GM12873 (cell line): ENCODE measurements around the gene TANC1.

ENCODE experiments used
- TF ChIP-seq, protein P1 (sequence below): IDR thresholded peaks from 2 replicates; pipeline ENCODE4 v1.5.1; 2012; ENCODE audit warnings: low read depth, mild to moderate bottlenecking, moderate library complexity, low read length, control low read depth; ENCODE audit not compliant: insufficient read depth; ENCODE audit errors: missing control alignments

The TANC1 gene

DNA sequence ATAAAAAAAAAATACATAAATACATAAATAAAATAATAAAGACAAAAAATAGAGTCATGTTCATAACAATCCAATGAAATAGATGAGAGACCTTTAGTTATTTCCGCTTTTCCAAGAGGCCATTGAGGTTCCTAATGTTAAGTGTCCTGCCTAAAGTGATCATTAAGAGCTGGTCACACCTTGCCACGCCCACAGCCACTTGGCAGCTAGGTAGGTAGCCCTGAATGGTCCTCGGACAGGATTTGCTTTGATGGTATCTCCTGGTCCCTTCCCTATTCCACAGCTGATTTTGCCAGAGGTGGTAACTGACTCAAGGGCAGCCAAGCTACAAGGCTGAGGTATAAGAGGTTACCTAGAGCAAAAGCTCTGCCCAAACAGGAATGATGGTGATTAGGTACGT, 24.5 kb upstream of the TANC1 start:
- TF ChIP-seq, protein P1, sequence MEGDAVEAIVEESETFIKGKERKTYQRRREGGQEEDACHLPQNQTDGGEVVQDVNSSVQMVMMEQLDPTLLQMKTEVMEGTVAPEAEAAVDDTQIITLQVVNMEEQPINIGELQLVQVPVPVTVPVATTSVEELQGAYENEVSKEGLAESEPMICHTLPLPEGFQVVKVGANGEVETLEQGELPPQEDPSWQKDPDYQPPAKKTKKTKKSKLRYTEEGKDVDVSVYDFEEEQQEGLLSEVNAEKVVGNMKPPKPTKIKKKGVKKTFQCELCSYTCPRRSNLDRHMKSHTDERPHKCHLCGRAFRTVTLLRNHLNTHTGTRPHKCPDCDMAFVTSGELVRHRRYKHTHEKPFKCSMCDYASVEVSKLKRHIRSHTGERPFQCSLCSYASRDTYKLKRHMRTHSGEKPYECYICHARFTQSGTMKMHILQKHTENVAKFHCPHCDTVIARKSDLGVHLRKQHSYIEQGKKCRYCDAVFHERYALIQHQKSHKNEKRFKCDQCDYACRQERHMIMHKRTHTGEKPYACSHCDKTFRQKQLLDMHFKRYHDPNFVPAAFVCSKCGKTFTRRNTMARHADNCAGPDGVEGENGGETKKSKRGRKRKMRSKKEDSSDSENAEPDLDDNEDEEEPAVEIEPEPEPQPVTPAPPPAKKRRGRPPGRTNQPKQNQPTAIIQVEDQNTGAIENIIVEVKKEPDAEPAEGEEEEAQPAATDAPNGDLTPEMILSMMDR = no peak

DNA sequence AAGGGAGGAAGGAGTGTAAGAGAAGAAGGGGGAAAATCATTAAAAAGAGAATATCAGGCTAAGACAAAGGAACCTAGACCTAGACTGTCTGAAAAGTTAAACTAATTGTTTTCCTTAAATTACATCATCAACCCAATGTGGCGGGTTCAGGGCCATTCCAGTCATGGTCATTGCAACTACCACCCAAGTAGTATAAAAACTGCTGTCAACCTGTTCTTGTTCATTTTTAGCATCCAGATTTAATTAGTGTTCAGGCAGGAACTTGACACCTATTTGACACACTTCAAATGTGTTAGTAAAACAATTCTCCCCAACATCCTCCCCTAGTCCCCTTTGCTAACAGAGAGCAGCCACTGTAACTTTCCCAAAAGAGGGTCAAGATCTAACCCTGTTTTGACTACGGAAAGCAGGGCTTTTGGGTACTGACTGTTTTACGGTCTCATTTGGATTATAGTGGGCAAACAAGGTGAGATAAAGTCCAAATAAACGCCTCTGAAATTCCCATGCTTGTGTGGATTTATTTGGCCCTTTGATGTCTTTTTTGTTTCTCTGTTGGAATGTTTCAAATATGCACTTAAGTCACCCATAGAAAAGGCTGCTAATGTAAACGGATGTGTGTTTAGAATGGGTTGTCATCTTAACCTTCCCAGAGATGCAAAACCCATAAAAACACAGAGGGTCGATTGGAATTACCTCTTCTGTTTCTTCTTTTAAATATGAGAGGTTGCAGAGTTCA, 19.3 kb upstream of the TANC1 start:
- TF ChIP-seq, protein P1 = no peak

DNA sequence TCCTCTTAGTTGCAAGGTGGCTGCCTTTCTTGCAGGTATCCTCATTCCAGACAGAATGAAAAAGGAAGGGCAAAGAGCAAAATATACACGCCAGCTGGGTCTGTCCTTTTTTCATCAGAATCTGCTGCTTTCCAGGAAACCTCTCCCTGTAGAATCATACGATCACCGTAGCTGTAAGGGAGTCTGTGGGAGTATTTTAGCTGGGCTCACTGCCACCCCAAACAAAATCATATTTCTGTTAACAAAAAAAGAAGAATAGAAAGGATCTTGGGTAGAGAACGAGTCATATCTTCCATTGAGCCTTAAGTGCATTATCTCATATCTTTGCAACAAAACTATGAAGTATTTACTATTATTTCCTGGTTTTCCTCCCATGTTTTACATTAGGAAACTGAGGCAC, 15.0 kb upstream of the TANC1 start:
- TF ChIP-seq, protein P1 = no peak

DNA sequence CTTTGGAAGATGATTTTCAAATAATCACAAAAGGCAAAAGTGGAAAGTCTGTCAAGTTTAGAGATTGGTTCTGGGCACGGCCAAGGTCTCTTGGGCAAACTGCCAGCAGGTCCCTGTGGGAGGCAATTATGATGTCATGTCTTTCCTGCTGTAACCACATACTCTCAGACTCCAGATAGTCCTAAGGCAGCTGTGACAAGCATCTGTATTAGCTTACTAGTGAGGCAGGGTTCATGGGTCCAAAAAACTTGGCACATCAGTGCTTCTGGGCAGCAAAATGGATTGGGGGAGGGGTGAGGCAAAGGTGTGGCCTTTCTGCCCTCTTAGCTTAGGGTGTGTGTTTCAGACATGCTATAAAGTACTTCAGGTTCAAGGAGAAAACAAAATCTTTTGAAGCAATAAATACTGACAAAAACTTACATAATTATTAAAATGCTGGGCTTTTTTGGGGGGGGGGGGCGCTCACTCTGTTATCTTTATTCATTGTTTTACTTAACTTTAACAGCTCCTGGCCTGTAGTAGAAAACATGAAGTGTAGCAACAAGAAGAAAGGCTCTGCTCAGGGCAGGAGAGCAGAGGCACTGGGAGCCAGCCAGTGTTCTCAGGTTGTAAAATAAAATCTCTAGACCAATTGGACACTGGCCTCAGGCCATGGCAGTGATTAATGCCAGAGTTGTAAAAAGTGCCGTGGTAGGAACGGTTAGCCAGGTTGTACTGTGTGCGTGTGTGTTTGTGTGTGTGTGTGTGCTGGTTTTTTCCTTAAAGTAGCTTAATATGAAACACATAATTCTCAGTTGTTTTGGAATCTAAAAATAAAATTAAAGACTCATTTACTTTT, 14.3 kb upstream of the TANC1 start:
- TF ChIP-seq, protein P1 = no peak

DNA sequence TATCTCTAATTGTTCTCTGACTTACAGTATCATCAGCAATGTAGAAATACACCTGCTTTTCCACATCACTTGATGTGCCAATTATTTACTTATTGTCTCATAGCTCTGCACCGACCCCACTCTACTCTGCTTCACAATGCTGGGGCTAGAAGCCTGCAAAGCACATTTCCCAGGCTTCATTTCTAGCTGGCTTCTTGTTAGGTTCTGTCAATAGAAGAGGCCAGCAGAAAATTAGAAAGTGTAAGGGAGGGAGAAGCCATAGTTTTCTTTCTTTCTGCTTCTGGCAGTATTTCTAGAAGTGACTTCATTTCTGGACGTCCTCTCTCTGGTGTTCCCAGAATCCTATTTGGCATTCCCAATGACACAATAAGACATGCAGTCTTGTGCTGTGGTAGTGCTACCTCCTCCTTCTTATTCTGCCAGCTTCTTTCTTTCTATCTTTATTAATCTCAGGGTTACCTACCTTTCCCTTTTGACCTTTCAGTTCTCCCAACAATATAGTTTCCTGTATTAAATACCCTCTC, 12.5 kb upstream of the TANC1 start:
- TF ChIP-seq, protein P1 = no peak

DNA sequence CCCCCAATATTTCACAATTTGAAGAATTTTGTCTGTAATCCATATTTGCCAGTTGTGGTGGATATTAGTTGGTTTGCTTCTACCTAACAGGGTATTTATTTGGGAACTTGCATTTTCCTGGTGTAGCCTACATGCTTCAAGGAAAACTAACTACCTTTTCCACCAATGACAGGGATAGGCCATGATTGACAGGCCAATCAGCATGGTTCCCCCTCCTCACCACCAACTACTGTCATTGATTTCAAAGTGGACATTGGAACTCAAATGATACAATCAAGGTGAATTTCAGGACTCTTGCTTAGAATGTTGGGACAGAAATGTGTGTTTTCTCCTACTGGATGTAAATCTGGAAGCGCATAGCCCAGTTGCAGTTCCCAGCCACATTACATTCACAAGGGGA, 10.1 kb upstream of the TANC1 start:
- TF ChIP-seq, protein P1 = no peak

DNA sequence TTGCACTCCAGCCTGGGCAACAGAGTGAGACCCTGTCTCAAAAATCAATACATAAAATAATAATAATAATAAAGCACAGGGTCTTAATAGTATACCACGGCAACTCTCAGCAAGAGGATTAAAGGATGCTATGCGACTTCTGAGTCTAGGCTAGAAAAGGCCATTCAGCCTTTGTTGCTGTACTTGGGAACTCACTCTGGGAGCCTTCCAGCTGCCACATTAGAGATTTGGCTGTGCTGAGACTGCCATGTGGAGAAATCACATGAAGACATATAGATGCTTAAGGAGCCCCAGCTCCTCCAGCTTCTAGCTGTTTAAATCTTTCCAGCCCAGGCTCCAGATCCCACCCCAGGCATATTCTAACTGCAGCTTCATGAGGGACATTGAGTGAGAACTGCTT, 8.2 kb upstream of the TANC1 start:
- TF ChIP-seq, protein P1 = no peak
